Lower leg skin (tissue), 4 donors: ENCODE data around the gene LRBA. TPM values are rescaled to one million over a fixed set of nuclear protein-coding genes. Genes with fewer than 3 reads are reported as not detected.

Source experiments
- DNase-seq, 2 donors: peaks; one replicate each; pipeline ENCODE4 v3.0.0-alpha.2; 2019; ENCODE audit warnings: low spot score in 2 of 2
- H3K4me3 ChIP-seq: fragments of 200-600 bp; sonication (generic); 2 replicates; pipeline ENCODE4 v1.5.1; 2017; ENCODE audit warnings: mild to moderate bottlenecking, low read depth; ENCODE audit not compliant: poor library complexity, severe bottlenecking
- POLR2A ChIP-seq, 2 donors: fragments of 450-650 bp; IDR thresholded peaks; one replicate each; pipeline ENCODE4 v1.6.1; 2016 to 2017; ENCODE audit warnings: antibody characterized with exemption in 2 of 2, mild to moderate bottlenecking in 1 of 2, moderate library complexity in 1 of 2
- WGBS, 2 donors: methylation state at CpG; one replicate each; pipeline ENCODE4 v1.1.5; 2018; 5-methylcytosine and 5-hydroxymethylcytosine counted together
- intact Hi-C: fragments of 100-400 bp; cut with DNase I; formaldehyde crosslinking; loops from one replicate; pipeline ENCODE4 v1.15.0; 2023; ENCODE audit warnings: low total_unique reads
- total RNA-seq, 4 donors: library from RNA; depleted of rRNA; stranded (reverse); fragments of >200 nt; gene quantifications; one replicate each; pipeline ENCODE4 v1.1.0, GENCODE V29; 2016
- TF ChIP-seq, protein P1 (sequence below), 3 donors: fragments of 450-650 bp; IDR thresholded peaks; one replicate each; pipeline ENCODE4 v1.5.1; 2016; ENCODE audit warnings: antibody characterized with exemption in 3 of 3, mild to moderate bottlenecking in 3 of 3, moderate library complexity in 2 of 3

LRBA gene
- total RNA-seq, 4 donors from 2014 or later, result 71.9 to 86.8 (median 75.0) TPM

DNA sequence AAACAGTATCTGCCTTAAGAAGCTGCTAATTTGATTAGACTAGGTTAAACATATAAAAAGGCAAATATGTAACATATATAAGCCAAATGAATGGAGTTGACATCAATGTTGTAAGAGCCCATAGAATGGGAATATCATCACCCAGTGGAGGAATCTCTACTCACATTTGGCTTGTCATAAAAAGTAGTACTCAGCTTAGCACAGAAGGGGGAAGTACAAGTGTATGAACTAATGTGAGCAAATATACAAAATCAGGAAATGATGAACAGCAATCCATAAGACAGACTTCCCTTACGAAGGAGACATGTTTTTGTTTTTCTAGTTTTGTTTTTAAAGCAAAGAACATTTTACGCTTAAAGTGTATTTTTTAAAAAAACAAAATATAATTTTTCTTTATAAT is 358.2 kb downstream of the LRBA start:
- DNase-seq, result no peak
- intact Hi-C loops, result no loop called here
- no peak for TF ChIP-seq POLR2A (IDR thresholded peaks at IDR 0.05)
- TF ChIP-seq, protein P1, sequence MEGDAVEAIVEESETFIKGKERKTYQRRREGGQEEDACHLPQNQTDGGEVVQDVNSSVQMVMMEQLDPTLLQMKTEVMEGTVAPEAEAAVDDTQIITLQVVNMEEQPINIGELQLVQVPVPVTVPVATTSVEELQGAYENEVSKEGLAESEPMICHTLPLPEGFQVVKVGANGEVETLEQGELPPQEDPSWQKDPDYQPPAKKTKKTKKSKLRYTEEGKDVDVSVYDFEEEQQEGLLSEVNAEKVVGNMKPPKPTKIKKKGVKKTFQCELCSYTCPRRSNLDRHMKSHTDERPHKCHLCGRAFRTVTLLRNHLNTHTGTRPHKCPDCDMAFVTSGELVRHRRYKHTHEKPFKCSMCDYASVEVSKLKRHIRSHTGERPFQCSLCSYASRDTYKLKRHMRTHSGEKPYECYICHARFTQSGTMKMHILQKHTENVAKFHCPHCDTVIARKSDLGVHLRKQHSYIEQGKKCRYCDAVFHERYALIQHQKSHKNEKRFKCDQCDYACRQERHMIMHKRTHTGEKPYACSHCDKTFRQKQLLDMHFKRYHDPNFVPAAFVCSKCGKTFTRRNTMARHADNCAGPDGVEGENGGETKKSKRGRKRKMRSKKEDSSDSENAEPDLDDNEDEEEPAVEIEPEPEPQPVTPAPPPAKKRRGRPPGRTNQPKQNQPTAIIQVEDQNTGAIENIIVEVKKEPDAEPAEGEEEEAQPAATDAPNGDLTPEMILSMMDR (IDR thresholded peaks at IDR 0.05), result no peak
- 91 to 98% methylated on average over 2 of the region's 2 CpGs for WGBS, 2 donors
- H3K4me3 ChIP-seq, result no peak overlapping the region

DNA sequence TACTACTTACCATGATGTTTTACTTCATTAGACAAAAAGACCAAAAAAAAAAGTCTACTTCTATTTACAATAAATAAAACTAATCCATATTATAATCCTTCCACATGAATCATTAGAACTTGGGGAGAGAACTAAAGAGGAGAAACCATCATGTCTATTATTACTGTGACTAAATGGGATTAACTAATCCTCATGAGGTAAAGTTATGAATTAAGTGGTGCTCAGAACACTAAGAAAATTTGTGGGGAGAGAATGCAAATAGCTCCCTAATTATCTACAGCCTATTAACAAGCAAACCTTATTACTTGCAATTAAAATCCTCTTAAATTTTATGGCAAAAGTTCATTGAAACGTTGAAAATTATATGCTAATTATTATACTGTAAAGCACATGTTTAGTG is 364.3 kb downstream of the LRBA start:
- WGBS, 2 donors, result 60 to 65% methylated on average over 1 of the region's 1 CpG
- no peak for TF ChIP-seq POLR2A (IDR thresholded peaks at IDR 0.05)
- TF ChIP-seq, protein P1 (IDR thresholded peaks at IDR 0.05), result no peak
- intact Hi-C loops, result no loop called here
- H3K4me3 ChIP-seq, result no peak overlapping the region
- no peak for DNase-seq

DNA sequence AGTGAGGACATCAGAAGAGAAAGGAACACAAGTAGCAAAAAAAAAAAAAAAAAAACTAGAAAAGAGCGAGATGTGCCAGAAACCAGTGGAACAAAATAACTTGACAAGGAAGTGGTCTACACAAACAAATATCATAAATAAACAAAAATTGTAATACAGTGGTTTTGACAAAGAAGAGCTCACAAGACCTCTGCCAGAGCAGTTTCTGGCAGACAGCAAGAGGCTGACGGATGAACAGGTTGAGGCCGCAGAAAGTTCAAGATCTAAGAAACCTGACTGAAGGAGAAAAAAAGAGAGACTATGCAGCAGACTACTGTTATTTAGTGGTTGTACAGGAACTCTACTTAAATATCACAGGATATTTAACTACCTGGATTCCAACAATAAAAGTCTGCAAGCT is 367.0 kb downstream of the LRBA start:
- no peak for DNase-seq
- TF ChIP-seq, protein P1 (IDR thresholded peaks at IDR 0.05), result no peak
- no peak for TF ChIP-seq POLR2A (IDR thresholded peaks at IDR 0.05)
- intact Hi-C loops, result no loop called here
- WGBS, 2 donors, result 87 to 91% methylated on average over 3 of the region's 3 CpGs
- H3K4me3 ChIP-seq, result no peak overlapping the region

DNA sequence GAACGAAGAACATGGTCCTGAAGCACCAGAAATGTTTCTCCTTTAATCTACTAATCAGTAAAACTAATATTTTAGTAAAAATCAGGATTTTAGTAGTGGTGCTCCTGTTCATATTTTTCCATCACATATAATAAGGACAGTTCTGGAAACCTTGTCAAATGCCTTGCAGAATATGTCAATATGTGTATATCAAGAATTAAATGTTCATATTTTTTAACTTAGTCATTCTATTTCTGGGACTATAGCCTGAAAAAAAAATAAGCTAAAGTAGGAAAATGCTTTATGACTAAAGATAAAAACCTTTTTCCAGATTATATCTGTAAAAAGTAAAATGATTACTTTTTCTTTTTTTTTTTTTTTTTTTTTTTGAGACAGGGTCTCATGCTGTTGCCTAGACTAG is 368.1 kb downstream of the LRBA start:
- no peak overlapping the region for H3K4me3 ChIP-seq
- no peak for DNase-seq
- WGBS, 2 donors, result 91 to 95% methylated on average over 1 of the region's 1 CpG
- no peak for TF ChIP-seq POLR2A (IDR thresholded peaks at IDR 0.05)
- TF ChIP-seq, protein P1 (IDR thresholded peaks at IDR 0.05), result no peak
- intact Hi-C loops, result no loop called here

DNA sequence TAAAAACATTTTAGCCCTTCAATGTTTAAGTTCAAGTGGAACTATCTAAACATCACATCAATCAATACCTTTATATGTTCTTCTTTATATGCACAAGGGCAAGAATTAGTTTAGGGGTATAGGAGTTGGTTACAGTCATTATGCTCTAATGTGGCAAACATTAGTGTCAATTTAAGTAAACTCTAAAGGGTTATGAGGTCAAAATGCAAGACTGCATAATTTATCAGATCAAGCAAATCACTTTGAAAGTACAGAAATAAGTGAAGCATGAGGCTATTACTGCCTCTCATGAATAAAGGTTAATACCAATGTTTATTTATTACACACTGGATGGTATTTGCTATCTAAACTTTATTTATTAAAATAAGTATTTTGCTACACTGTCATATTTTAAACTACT is 373.5 kb downstream of the LRBA start:
- DNase-seq, result no peak
- intact Hi-C loops, result no loop called here
- no peak for TF ChIP-seq POLR2A (IDR thresholded peaks at IDR 0.05)
- TF ChIP-seq, protein P1 (IDR thresholded peaks at IDR 0.05), result no peak
- H3K4me3 ChIP-seq, result no peak overlapping the region

DNA sequence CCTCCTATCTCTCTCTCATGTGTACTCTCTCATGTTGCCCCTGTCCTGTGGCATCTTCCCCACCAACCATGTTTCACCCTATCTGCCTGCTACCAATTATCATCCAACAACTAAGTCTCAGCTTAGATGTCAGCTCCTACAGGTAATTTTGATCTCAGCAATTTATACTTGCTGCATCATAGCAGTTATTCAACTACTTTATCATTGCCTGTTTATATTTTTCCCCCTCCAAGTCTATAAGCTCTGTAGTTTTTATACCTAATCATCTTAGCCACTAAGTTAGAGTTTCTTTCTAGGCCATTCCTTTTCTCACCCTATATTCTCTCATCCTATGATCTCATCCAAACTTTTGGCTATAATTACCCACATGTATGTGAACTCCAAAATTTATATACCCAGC is 382.4 kb downstream of the LRBA start:
- no peak for DNase-seq
- H3K4me3 ChIP-seq, result no peak overlapping the region
- no peak for TF ChIP-seq POLR2A (IDR thresholded peaks at IDR 0.05)
- TF ChIP-seq, protein P1 (IDR thresholded peaks at IDR 0.05), result no peak
- intact Hi-C loops, result no loop called here
